SK-N-MC (cell line): ENCODE results near the gene RANBP3L.
A peak's percentile ranks its signal among the peaks of the same experiment; 100 is the strongest.
"Not testable (repeated sequence)": the region's sequence is repeated elsewhere in the genome, so short reads cannot be mapped to it uniquely, and the experiment has no call there.

Experiments
- DNase-seq: peaks from one replicate; pipeline ENCODE4 v3.0.0-alpha.2; 2011; ENCODE audit warnings: low read depth, low spot score
- H3K27ac ChIP-seq: fragments of 200-600 bp; sonication (generic); 2 replicates; pipeline ENCODE4 v1.5.1; 2016; ENCODE audit warnings: mixed run types
- H3K36me3 ChIP-seq: fragments of 200-600 bp; sonication (generic); 2 replicates; pipeline ENCODE4 v1.6.1; 2017; ENCODE audit warnings: antibody characterized with exemption, low read length, mixed read lengths; ENCODE audit not compliant: insufficient read depth
- H3K4me3 ChIP-seq: fragments of 200-600 bp; sonication (generic); 2 replicates; pipeline ENCODE4 v1.5.1; 2016
- H3K9ac ChIP-seq: fragments of 200-600 bp; sonication (generic); 2 replicates; pipeline ENCODE4 v1.8.0; 2017; ENCODE audit warnings: mixed run types, mixed read lengths; ENCODE audit not compliant: insufficient read length
- H3K9me3 ChIP-seq: fragments of 200-600 bp; sonication (generic); 2 replicates; pipeline ENCODE4 v1.6.1; 2017; ENCODE audit warnings: low read depth, mild to moderate bottlenecking, antibody characterized with exemption, low read length, moderate library complexity, mixed read lengths
- EZH2 ChIP-seq: fragments of 200-600 bp; sonication (generic); IDR thresholded peaks from one replicate; pipeline ENCODE4 v1.6.1; 2017; ENCODE audit warnings: antibody characterized with exemption
- FOXP2 ChIP-seq: optimal IDR thresholded peaks from 2 replicates; pipeline ENCODE3; 2011; ENCODE audit warnings: mild to moderate bottlenecking, moderate library complexity; ENCODE audit not compliant: insufficient read depth; ENCODE audit errors: extremely low read length, control extremely low read depth
- POLR2AphosphoS5 ChIP-seq: IDR thresholded peaks from 2 replicates; pipeline ENCODE4 v1.6.1; 2012; ENCODE audit warnings: mild to moderate bottlenecking, low read depth, low read length, borderline replicate concordance

RANBP3L gene

DNA sequence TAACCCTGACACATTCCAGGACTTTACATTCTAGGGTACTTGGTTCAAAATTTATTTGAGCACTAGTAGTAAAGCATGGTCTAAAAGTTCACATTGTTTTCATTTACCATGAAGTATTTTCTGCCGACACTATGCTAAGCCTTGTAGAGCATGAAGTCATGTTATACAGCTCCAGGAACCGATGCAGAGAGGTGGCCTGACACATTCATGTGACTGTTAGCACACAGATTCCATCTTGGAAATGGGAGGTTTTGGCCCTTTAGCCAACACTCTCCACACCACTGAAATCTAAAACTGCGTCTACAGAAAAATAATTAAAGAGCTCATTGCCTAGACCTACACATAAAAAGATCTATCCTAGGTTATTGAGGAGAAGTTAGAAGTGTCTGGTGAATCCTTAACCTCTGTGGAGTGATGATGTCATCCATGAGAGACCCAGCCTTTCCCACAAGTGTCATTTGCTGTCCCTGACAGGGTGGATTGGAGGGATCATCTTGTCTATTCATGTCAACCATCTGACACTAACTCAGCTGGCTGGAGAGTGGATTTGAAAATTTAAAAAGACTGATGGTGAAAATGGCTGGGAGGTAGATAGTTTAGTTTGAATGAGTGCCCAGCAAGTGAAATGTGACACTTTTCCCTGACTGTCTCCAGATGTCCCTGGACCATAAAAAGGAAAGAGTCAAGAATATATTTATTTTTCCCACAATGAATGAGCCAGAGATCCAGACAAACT is 1.3 kb downstream of the RANBP3L start:
- no peaks in the 10 kb centered on the region for H3K9me3 ChIP-seq
- no peak overlapping the region for H3K9ac ChIP-seq
- H3K27ac ChIP-seq = peak overlapping the region; percentile 63; the same call in 1 of the 2 replicates
- no peak for TF ChIP-seq POLR2AphosphoS5
- TF ChIP-seq FOXP2 = no peak
- TF ChIP-seq EZH2 = no peak
- H3K4me3 ChIP-seq = no peak overlapping the region
- H3K36me3 ChIP-seq = no peaks in the 10 kb centered on the region
- DNase-seq = no peak

DNA sequence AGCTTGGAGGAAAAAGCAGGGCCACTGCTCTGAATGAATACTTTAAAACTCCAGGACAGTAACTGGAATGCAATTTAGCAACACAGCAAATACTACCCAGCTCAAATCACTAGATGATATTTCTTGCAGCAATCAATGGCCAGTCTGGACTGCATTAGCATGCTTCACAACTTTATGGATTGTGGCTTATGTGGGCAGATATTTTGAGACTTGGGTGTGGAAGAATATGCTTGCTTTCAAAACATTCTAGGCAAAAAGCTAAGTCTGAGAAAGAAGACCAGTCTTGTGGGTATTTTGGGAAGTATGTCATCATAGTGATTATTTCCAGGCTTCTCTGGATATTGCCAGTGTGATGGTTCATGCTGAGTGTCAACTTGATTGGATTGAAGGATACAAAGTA is 3.1 kb downstream of the RANBP3L start:
- H3K4me3 ChIP-seq = no peak overlapping the region
- no peaks in the 10 kb centered on the region for H3K36me3 ChIP-seq
- no peak for DNase-seq
- no peaks in the 10 kb centered on the region for H3K9me3 ChIP-seq
- no peak overlapping the region for H3K27ac ChIP-seq
- TF ChIP-seq EZH2 (no peak), FOXP2 (no peak), POLR2AphosphoS5 (no peak)
- H3K9ac ChIP-seq = no peak overlapping the region

DNA sequence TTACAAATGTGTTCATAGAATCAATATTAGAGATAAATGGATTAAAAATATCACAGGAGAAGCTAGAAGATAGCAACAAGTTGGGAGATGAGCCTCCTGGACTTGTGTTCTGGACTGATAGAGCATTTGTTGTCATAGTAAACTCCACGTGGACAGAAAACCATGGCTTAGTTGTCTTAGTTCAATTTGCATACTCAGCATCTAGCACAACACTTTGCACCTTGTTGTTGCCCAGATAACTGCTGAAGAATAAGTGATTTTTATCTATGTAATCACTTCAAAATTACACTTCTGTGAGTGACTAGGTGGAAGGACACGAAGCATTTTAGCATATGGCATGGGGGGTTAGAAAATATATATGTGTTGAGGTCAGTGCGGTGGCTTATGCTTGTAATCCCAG is 4.0 kb downstream of the RANBP3L start:
- no peak overlapping the region for H3K4me3 ChIP-seq
- no peak for TF ChIP-seq EZH2
- TF ChIP-seq FOXP2 = no peak
- no peak for DNase-seq

DNA sequence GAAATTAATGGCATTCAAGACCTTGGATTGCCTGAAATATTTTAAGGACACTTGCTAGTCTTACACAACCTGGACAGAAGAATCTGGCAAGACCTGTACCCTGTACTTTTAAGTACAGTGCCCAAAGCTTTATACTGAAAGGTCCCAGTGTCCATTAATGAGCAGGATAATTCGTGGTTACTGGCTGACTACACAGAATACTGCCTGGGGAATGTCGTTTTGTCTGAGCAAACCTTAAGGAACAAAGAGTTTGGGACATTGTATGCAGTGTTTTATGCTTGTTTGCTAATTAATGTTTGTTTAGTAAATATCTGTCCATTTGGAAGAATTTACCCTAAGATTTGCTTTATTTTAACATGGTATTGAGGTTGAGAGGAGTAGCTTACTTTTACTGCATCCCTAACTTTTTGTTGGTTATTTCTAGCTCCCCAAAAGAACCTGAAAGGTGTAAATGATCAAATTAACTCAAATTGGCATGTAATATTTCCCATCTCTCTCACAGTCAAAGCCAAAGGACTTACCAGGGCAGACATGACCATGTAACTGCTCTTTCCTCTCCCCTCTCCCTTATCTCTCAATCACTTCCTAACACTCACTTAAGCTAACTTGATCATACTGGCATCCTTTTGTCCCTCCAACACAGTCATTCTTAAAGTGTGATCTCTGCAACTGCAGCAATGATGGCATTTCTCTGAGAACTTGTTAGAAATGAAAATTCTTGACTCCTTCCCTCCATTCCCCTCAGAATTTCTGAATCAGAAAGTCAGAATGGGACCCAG is 15.7 kb downstream of the RANBP3L start:
- H3K4me3 ChIP-seq = no peak overlapping the region
- TF ChIP-seq FOXP2 (no peak), EZH2 (no peak), POLR2AphosphoS5 (no peak)
- no peak for DNase-seq
- no peaks in the 10 kb centered on the region for H3K36me3 ChIP-seq
- no peak overlapping the region for H3K9ac ChIP-seq
- no peak overlapping the region for H3K27ac ChIP-seq
- H3K9me3 ChIP-seq = no peaks in the 10 kb centered on the region

More for the DNA sequence above, 4.0 kb downstream of the RANBP3L start:
- H3K9ac ChIP-seq = no peak overlapping the region
- H3K27ac ChIP-seq = no peak overlapping the region
- no peaks in the 10 kb centered on the region for H3K36me3 ChIP-seq
- H3K9me3 ChIP-seq = no peaks in the 10 kb centered on the region

DNA sequence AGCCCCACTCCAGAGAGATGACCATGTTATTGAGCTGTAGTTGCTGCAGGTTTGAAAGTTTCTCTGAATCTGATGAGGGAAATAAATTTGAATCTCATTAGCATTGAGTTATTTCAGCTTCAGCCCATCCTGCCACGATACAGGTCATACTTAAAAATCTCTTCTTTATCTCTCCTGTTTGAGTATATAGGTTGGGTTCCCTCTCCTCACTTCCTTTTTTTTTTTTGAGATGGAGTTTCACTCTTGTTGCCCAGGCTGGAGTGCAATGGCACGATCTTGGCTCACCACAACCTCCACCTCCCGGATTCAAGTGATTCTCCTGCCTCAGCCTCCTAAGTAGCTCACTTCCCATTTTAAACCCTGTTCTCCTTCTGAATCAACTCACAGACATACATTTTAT is 17.9 kb downstream of the RANBP3L start:
- not testable (repeated sequence) for DNase-seq, H3K9ac ChIP-seq, H3K9me3 ChIP-seq, H3K27ac ChIP-seq, H3K36me3 ChIP-seq, H3K4me3 ChIP-seq

DNA sequence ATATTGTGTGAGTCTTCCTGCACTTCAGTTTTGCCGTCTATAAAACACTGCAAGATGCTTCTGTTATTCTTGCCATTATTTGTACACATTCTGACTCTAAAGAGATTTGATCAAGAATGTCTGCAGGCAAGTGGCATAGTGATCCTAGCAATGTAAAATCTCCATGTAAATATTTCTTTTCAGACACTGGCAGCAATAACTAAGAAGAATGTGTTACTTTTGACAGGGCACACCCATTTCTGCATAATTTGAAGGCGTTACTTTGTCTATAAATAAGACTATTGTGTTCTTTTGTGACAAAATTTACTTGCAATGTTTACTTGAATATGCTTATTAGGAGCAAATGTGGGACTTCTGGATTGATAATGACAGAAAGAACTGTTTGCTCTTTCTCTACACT is 20.1 kb downstream of the RANBP3L start:
- H3K27ac ChIP-seq = no peak overlapping the region
- TF ChIP-seq POLR2AphosphoS5 = no peak
- no peak for TF ChIP-seq EZH2
- no peak for TF ChIP-seq FOXP2
- DNase-seq = no peak
- H3K9ac ChIP-seq = no peak overlapping the region
- H3K4me3 ChIP-seq = no peak overlapping the region
- no peaks in the 10 kb centered on the region for H3K9me3 ChIP-seq
- no peaks in the 10 kb centered on the region for H3K36me3 ChIP-seq

DNA sequence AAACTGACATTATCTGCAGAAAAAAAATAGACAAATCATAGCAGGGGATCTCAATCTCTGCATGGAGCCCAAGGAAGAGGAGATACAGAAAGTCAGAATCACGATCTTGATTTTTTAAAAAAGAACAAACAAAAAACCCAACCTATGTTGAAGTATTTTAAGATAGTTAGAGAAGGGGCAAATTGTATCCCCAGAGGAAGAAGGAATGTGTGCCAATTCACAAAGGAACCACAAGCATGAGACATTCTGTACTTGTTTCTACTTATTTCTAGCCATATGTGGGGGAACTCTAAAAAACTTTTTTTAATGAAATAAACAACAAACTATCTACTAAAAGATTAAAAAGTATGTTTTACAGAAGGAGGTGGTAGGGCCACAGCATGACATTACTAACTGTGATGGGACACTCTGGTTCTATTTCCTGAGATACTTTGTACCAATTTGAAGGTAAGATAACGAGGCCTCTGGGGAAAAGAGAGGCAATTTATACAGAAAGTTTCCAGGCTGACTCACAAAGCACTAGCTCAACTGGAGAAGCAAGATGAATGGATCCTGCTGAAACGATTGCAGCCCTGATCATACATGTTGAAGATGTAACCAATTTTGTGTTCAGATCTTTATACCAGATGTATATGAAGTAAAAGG is 22.5 kb downstream of the RANBP3L start:
- peak; percentile 84 for DNase-seq
- peak overlapping the region; percentile 95 for H3K27ac ChIP-seq
- TF ChIP-seq POLR2AphosphoS5 (no peak), FOXP2 (no peak), EZH2 (no peak)
- H3K9ac ChIP-seq = peak overlapping the region; percentile 37
- peak overlapping the region; percentile 55 for H3K4me3 ChIP-seq
- no peaks in the 10 kb centered on the region for H3K36me3 ChIP-seq
- H3K9me3 ChIP-seq = no peaks in the 10 kb centered on the region

DNA sequence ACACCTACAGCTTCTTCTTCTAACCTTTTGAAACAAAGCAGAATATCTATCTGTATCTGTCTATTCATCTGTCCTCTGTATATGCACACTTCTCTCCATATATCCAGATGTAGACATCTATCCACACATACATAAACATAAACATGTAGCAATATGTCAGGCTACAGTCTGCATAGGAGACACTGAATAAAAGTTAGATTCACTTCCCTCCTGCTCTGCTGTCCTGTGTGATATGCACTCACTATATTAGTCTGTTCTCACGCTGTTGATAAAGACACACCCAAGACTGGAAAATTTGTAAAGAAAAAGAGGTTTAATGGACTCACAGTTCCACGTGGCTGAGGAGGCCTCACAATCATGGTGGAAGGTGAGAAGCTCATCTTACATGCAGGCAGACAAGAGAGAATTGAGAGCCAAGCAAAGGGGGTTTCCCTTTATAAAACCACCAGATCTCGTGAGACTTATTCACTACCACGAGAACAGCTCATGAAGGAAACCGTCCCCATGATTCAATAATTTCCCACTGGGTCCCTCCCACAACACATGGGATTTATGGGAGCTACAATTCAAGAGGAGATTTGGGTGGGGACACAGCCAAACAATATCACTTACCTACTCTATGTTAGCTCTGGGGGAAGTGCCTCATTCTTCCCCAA is 24.1 kb downstream of the RANBP3L start:
- DNase-seq = no peak
- no peaks in the 10 kb centered on the region for H3K36me3 ChIP-seq
- no peak overlapping the region for H3K4me3 ChIP-seq
- no peak overlapping the region for H3K9ac ChIP-seq
- TF ChIP-seq FOXP2 (no peak), EZH2 (no peak), POLR2AphosphoS5 (no peak)
- peak overlapping the region; percentile 95 for H3K27ac ChIP-seq
- no peaks in the 10 kb centered on the region for H3K9me3 ChIP-seq
